SK-N-SH treated with all-trans-retinoic acid at 6 μM for 48 hours (cell line): Measurements from ENCODE around the gene ASAP2.

ENCODE experiments used
- ATAC-seq: fragments of 200-7000 bp; cut with Tn5 transposase; 3 replicates; pipeline ENCODE4 v1.9.1; 2020; ENCODE audit warnings: mild to moderate bottlenecking, moderate library complexity
- ARNTL ChIP-seq: fragments of 450-650 bp; formaldehyde crosslinking; IDR thresholded peaks from 2 replicates; pipeline ENCODE4 v1.5.0; 2020; ENCODE audit warnings: low read depth, mild to moderate bottlenecking, moderate library complexity, borderline replicate concordance
- CREB5 ChIP-seq: fragments of 250-450 bp; sonication (Bioruptor Pico); IDR thresholded peaks from 2 replicates; pipeline ENCODE4 v1.5.1; 2020; ENCODE audit warnings: low read depth, mild to moderate bottlenecking, moderate library complexity
- CSDC2 ChIP-seq: fragments of 250-450 bp; sonication (Bioruptor Pico); IDR thresholded peaks from 2 replicates; pipeline ENCODE4 v1.5.0; 2020; ENCODE audit warnings: mild to moderate bottlenecking, moderate library complexity
- CSRNP3 ChIP-seq: fragments of 250-450 bp; sonication (Bioruptor Pico); IDR thresholded peaks from 2 replicates; pipeline ENCODE4 v1.5.1; 2021; ENCODE audit warnings: mild to moderate bottlenecking, moderate library complexity
- ESRRG ChIP-seq: fragments of 250-450 bp; sonication (Bioruptor Pico); IDR thresholded peaks from 2 replicates; pipeline ENCODE4 v1.6.1; 2021; ENCODE audit warnings: mild to moderate bottlenecking
- GLIS3 ChIP-seq: fragments of 250-450 bp; sonication (Bioruptor Pico); IDR thresholded peaks from 2 replicates; pipeline ENCODE4 v1.5.0; 2020; ENCODE audit warnings: mild to moderate bottlenecking, moderate library complexity
- ISL1 ChIP-seq: fragments of 250-450 bp; sonication (Bioruptor Pico); IDR thresholded peaks from 2 replicates; pipeline ENCODE4 v2.1.2; 2022; ENCODE audit warnings: mild to moderate bottlenecking, moderate library complexity
- OSR1 ChIP-seq: fragments of 250-450 bp; sonication (Bioruptor Pico); IDR thresholded peaks from 2 replicates; pipeline ENCODE4 v1.8.0; 2022; ENCODE audit warnings: moderate library complexity, mild to moderate bottlenecking, inconsistent platforms
- PATZ1 ChIP-seq: fragments of 250-450 bp; sonication (Bioruptor Pico); IDR thresholded peaks from 2 replicates; pipeline ENCODE4 v1.8.0; 2020; ENCODE audit warnings: mild to moderate bottlenecking, moderate library complexity, borderline replicate concordance
- POU6F1 ChIP-seq: fragments of 250-450 bp; sonication (Bioruptor Pico); IDR thresholded peaks from 2 replicates; pipeline ENCODE4 v1.8.0; 2021; ENCODE audit warnings: low read depth, mild to moderate bottlenecking, moderate library complexity, borderline replicate concordance
- PPARA ChIP-seq: fragments of 250-450 bp; sonication (Bioruptor Pico); IDR thresholded peaks from 2 replicates; pipeline ENCODE4 v1.5.0; 2020; ENCODE audit warnings: mild to moderate bottlenecking, borderline replicate concordance
- RARB ChIP-seq: fragments of 250-450 bp; sonication (Bioruptor Pico); IDR thresholded peaks from 2 replicates; pipeline ENCODE4 v1.8.0; 2021; ENCODE audit warnings: mild to moderate bottlenecking, moderate library complexity
- SNAI2 ChIP-seq: fragments of 250-450 bp; sonication (Bioruptor Pico); IDR thresholded peaks from 2 replicates; pipeline ENCODE4 v1.5.0; 2020; ENCODE audit warnings: mild to moderate bottlenecking, moderate library complexity
- TCF4 ChIP-seq: fragments of 250-450 bp; sonication (Bioruptor Pico); IDR thresholded peaks from 2 replicates; pipeline ENCODE4 v1.8.0; 2021; ENCODE audit warnings: mild to moderate bottlenecking, moderate library complexity, borderline replicate concordance
- TOX ChIP-seq: fragments of 250-450 bp; sonication (Bioruptor Pico); IDR thresholded peaks from 2 replicates; pipeline ENCODE4 v1.8.0; 2021; ENCODE audit warnings: mild to moderate bottlenecking, moderate library complexity, borderline replicate concordance
- ZC3H10 ChIP-seq: fragments of 250-450 bp; sonication (Bioruptor Pico); IDR thresholded peaks from 2 replicates; pipeline ENCODE4 v1.5.1; 2021; ENCODE audit warnings: mild to moderate bottlenecking, moderate library complexity
- ZFP3 ChIP-seq: fragments of 250-450 bp; sonication (Bioruptor Pico); IDR thresholded peaks from 2 replicates; pipeline ENCODE4 v1.5.0; 2020; ENCODE audit warnings: mild to moderate bottlenecking, moderate library complexity
- ZFP30 ChIP-seq: fragments of 450-650 bp; formaldehyde crosslinking; IDR thresholded peaks from 2 replicates; pipeline ENCODE4 v1.5.0; 2022; ENCODE audit warnings: mild to moderate bottlenecking, moderate library complexity
- ZNF565 ChIP-seq: fragments of 450-650 bp; formaldehyde crosslinking; conservative IDR thresholded peaks from 2 replicates; pipeline ENCODE4 v1.5.0; 2020; ENCODE audit warnings: low read depth, mild to moderate bottlenecking, moderate library complexity
- ZNF8 ChIP-seq: fragments of 450-650 bp; formaldehyde crosslinking; IDR thresholded peaks from 2 replicates; pipeline ENCODE4 v1.5.0; 2020; ENCODE audit warnings: mild to moderate bottlenecking, moderate library complexity

ASAP2 gene

GRCh38 chr2:9417725-9418124 lies 211.1 kb downstream of the ASAP2 start:
- no peak for TF ChIP-seq ZFP3 (CRISPR knock-in tag)
- TF ChIP-seq ARNTL (CRISPR knock-in tag) = no peak
- TF ChIP-seq PPARA (CRISPR knock-in tag) = no peak
- TF ChIP-seq CREB5 (CRISPR knock-in tag) = no peak
- TF ChIP-seq, all 23 proteins: peak for 0
- ATAC-seq = no peak

GRCh38 chr2:9418746-9419145 lies 212.1 kb downstream of the ASAP2 start:
- no peak for TF ChIP-seq ZC3H10 (CRISPR knock-in tag)
- TF ChIP-seq ARNTL (CRISPR knock-in tag) = no peak
- TF ChIP-seq CSRNP3 (CRISPR knock-in tag) = no peak
- no peak for TF ChIP-seq PPARA (CRISPR knock-in tag)
- TF ChIP-seq OSR1 = no peak
- TF ChIP-seq POU6F1 (CRISPR knock-in tag) = no peak
- TF ChIP-seq ZFP3 (CRISPR knock-in tag) = no peak
- no peak for TF ChIP-seq RARB (CRISPR knock-in tag)
- no peak for TF ChIP-seq ZFP30
- TF ChIP-seq, all 23 proteins: peak for 0
- no peak for ATAC-seq

GRCh38 chr2:9419541-9419940 lies 212.9 kb downstream of the ASAP2 start:
- no peak for ATAC-seq
- no peak for TF ChIP-seq CSDC2 (CRISPR knock-in tag)
- no peak for TF ChIP-seq POU6F1 (CRISPR knock-in tag)
- no peak for TF ChIP-seq SNAI2
- TF ChIP-seq GLIS3 = no peak
- TF ChIP-seq PATZ1 (CRISPR knock-in tag) = no peak
- TF ChIP-seq ZC3H10 (CRISPR knock-in tag) = no peak
- TF ChIP-seq ZFP3 (CRISPR knock-in tag) = no peak
- no peak for TF ChIP-seq ZFP30

GRCh38 chr2:9420495-9420894 lies 213.9 kb downstream of the ASAP2 start:
- ATAC-seq = no peak
- no peak for TF ChIP-seq ZNF8 (CRISPR knock-in tag)
- no peak for TF ChIP-seq OSR1
- TF ChIP-seq POU6F1 (CRISPR knock-in tag) = no peak
- TF ChIP-seq ZFP30 = no peak
- no peak for TF ChIP-seq CSDC2 (CRISPR knock-in tag)
- TF ChIP-seq RARB (CRISPR knock-in tag) = no peak
- no peak for TF ChIP-seq TOX (CRISPR knock-in tag)
- no peak for TF ChIP-seq ZFP3 (CRISPR knock-in tag)
- TF ChIP-seq CSRNP3 (CRISPR knock-in tag) = no peak
- no peak for TF ChIP-seq ESRRG (CRISPR knock-in tag)
- TF ChIP-seq ISL1 (CRISPR knock-in tag) = no peak
- TF ChIP-seq PPARA (CRISPR knock-in tag) = no peak
- TF ChIP-seq TCF4 (CRISPR knock-in tag) = no peak
- TF ChIP-seq ZNF565 (CRISPR knock-in tag) = no peak
